HepG2 (cell line): ENCODE results near the gene KRT12. TPM values are rescaled to one million over a fixed set of nuclear protein-coding genes. Genes with fewer than 3 reads are reported as not detected.

Experiments
- ATAC-seq: fragments of 200-7000 bp; cut with Tn5 transposase; 3 replicates; pipeline ENCODE4 v1.9.1; 2020; ENCODE audit warnings: mild to moderate bottlenecking, moderate library complexity
- Bru-seq: library from RNA; stranded (reverse); fragments of 400-500 nt; gene quantifications from one replicate; lab custom pipeline; 2021; lab: Mats Ljungman, UMichigan
- BruChase-seq, 2 experiments: library from RNA; stranded (reverse); fragments of 400-500 nt; gene quantifications; one replicate each; lab custom pipeline; 2021; lab: Mats Ljungman, UMichigan
- BruUV-seq: library from RNA; stranded (reverse); fragments of 400-500 nt; replicated peaks from 2 replicates; lab custom pipeline; 2021; lab: Mats Ljungman, UMichigan
- CTCF ChIA-PET: fragments of 300-600 bp; formaldehyde crosslinking; extraction: SDS; loops from one replicate; lab custom pipeline; 2021; ENCODE audit warnings: low total read pairs, inconsistent platforms, low intra/inter-chr PET ratio; lab: Yijun Ruan, JAX
- POLR2A ChIA-PET: fragments of 350-600 bp; sonication (Branson Sonifier 250); formaldehyde crosslinking; loops from one replicate; lab custom pipeline; 2020; ENCODE audit warnings: antibody characterized with exemption, inconsistent platforms; lab: Yijun Ruan, JAX
- DNase-seq: peaks from one replicate; pipeline ENCODE4 v3.0.0-alpha.2; 2015; ENCODE audit warnings: low spot score
- FAIRE-seq: peaks from 3 replicates; lab custom pipeline; 2011; peaks lifted over from hg19 to GRCh38; lab: Jason Lieb, UNC
- H2AFZ ChIP-seq: one replicate; pipeline ENCODE4 v1.6.1; 2011; ENCODE audit warnings: low read length, inconsistent platforms
- H3K27ac ChIP-seq: fragments of 300-600 bp; 3 replicates; pipeline ENCODE4 v1.8.0; 2011; ENCODE audit warnings: mixed run types, mild to moderate bottlenecking, mixed read lengths, low read length, inconsistent platforms; ENCODE audit not compliant: insufficient read depth; ENCODE audit errors: extremely low read length
- H3K27me3 ChIP-seq, 2 experiments: fragments of 200-600 bp in 1 of 2; 2 replicates in 1 of 2; 3 replicates in 1 of 2; pipeline versions ENCODE4 v1.6.0 to v1.8.0; 2011; ENCODE audit warnings: low read length in 2 of 2, mild to moderate bottlenecking in 2 of 2, moderate library complexity in 2 of 2, inconsistent platforms in 1 of 2; ENCODE audit not compliant: insufficient read depth in 2 of 2, control insufficient read depth in 1 of 2
- H3K36me3 ChIP-seq, 2 experiments: fragments of 200-600 bp in 1 of 2; replicated peaks in 1 of 2; 2 replicates in 1 of 2; 3 replicates in 1 of 2; pipeline versions ENCODE4 v1.5.1 to v1.8.0; 2011; ENCODE audit warnings: low read length in 2 of 2, inconsistent platforms in 1 of 2; ENCODE audit not compliant: insufficient read depth in 2 of 2, control insufficient read depth in 1 of 2
- H3K4me1 ChIP-seq: 2 replicates; pipeline ENCODE4 v1.5.1; 2012; ENCODE audit warnings: low read length, inconsistent platforms; ENCODE audit not compliant: insufficient read depth
- H3K4me2 ChIP-seq: 2 replicates; pipeline ENCODE4 v1.6.0; 2011; ENCODE audit warnings: low read depth, low read length, inconsistent platforms
- H3K4me3 ChIP-seq, 3 experiments: fragments of 200-600 bp in 1 of 3; sonication (generic), shearing (Covaris generic) in 1 of 3; replicated peaks in 1 of 3; 2 replicates each; pipeline ENCODE4 v1.5.1; 2011 to 2016; ENCODE audit warnings: low read length in 3 of 3, inconsistent platforms in 2 of 3, low read depth in 2 of 3, mild to moderate bottlenecking in 2 of 3, control low read depth in 1 of 3, mixed read lengths in 1 of 3; ENCODE audit not compliant: insufficient read depth in 1 of 3
- H3K79me2 ChIP-seq: one replicate; pipeline ENCODE4 v1.6.1; 2011; ENCODE audit warnings: low read length, inconsistent platforms; ENCODE audit not compliant: insufficient read depth
- H3K9ac ChIP-seq: 2 replicates; pipeline ENCODE4 v1.6.0; 2011; ENCODE audit warnings: mild to moderate bottlenecking, low read depth, low read length, inconsistent platforms; ENCODE audit not compliant: insufficient read depth
- H3K9me3 ChIP-seq: 2 replicates; pipeline ENCODE4 v1.5.1; 2012; ENCODE audit warnings: mild to moderate bottlenecking, low read length
- H4K20me1 ChIP-seq: 2 replicates; pipeline ENCODE4 v1.6.0; 2011; ENCODE audit warnings: inconsistent platforms, mild to moderate bottlenecking, low read length, moderate library complexity; ENCODE audit not compliant: insufficient read depth
- ATF1 ChIP-seq: IDR thresholded peaks from 2 replicates; pipeline ENCODE4 v1.6.1; 2016; ENCODE audit warnings: mild to moderate bottlenecking, control low read depth
- ATF5 ChIP-seq: sonication (generic); formaldehyde crosslinking; IDR thresholded peaks from 2 replicates; pipeline ENCODE4 v1.4.0; 2020; ENCODE audit warnings: mild to moderate bottlenecking, low read depth, missing genetic modification reagents
- HNRNPL ChIP-seq: fragments of 200-400 bp; formaldehyde crosslinking; IDR thresholded peaks from 2 replicates; pipeline ENCODE4 v1.6.1; 2017; ENCODE audit warnings: mild to moderate bottlenecking, low read depth, low read length
- JUNB ChIP-seq: sonication (generic); formaldehyde crosslinking; IDR thresholded peaks from 2 replicates; pipeline ENCODE4 v1.8.0; 2022; ENCODE audit warnings: missing genetic modification reagents, mild to moderate bottlenecking, borderline replicate concordance
- MAFF ChIP-seq: IDR thresholded peaks from 2 replicates; pipeline ENCODE4 v1.6.1; 2011; ENCODE audit warnings: low read depth, low read length, improper control_type of control experiment
- NFYB ChIP-seq: sonication (generic); formaldehyde crosslinking; IDR thresholded peaks from 2 replicates; pipeline ENCODE4 v1.4.0; 2020; ENCODE audit warnings: missing genetic modification reagents
- RFXANK ChIP-seq: IDR thresholded peaks from 2 replicates; pipeline ENCODE4 v1.6.1; 2016
- RXRB ChIP-seq: IDR thresholded peaks from 2 replicates; pipeline ENCODE4 v1.6.1; 2016; ENCODE audit warnings: borderline replicate concordance, missing genetic modification reagents, missing compliant biosample characterization
- SOX13 ChIP-seq, 3 experiments: fragments of 450-650 bp in 1 of 3; sonication (generic) in 1 of 3; formaldehyde crosslinking in 1 of 3; IDR thresholded peaks in 2 of 3; conservative IDR thresholded peaks in 1 of 3; 2 replicates each; pipeline versions ENCODE4 v1.5.0 to v1.6.1; 2016 to 2020; ENCODE audit warnings: antibody characterized with exemption in 1 of 3, mild to moderate bottlenecking in 1 of 3, missing compliant biosample characterization in 1 of 3, missing genetic modification reagents in 1 of 3, moderate library complexity in 1 of 3
- ZBTB43 ChIP-seq: sonication (generic); formaldehyde crosslinking; conservative IDR thresholded peaks from 2 replicates; pipeline ENCODE4 v1.4.0; 2020; ENCODE audit warnings: missing genetic modification reagents
- ZNF232 ChIP-seq: sonication (generic); formaldehyde crosslinking; IDR thresholded peaks from 2 replicates; pipeline ENCODE4 v1.4.0; 2020; ENCODE audit warnings: missing genetic modification reagents, borderline replicate concordance
- ZNF431 ChIP-seq: sonication (generic); formaldehyde crosslinking; IDR thresholded peaks from 2 replicates; pipeline ENCODE4 v1.9.0; 2022; ENCODE audit warnings: missing genetic modification reagents, low read depth, mild to moderate bottlenecking, borderline replicate concordance
- ZNF619 ChIP-seq: sonication (generic); formaldehyde crosslinking; IDR thresholded peaks from 2 replicates; pipeline ENCODE4 v1.4.0; 2020; ENCODE audit warnings: mild to moderate bottlenecking, missing genetic modification reagents
- ZNF766 ChIP-seq: sonication (generic); formaldehyde crosslinking; IDR thresholded peaks from 2 replicates; pipeline ENCODE4 v1.5.0; 2020; ENCODE audit warnings: missing genetic modification reagents, borderline replicate concordance
- ZNF784 ChIP-seq: sonication (generic); formaldehyde crosslinking; IDR thresholded peaks from 2 replicates; pipeline ENCODE4 v1.5.1; 2020; ENCODE audit warnings: missing genetic modification reagents, mild to moderate bottlenecking, borderline replicate concordance
- ZSCAN25 ChIP-seq: sonication (generic); formaldehyde crosslinking; IDR thresholded peaks from 2 replicates; pipeline ENCODE4 v1.8.0; 2022; ENCODE audit warnings: mild to moderate bottlenecking, missing genetic modification reagents
- WGBS: methylation state at CpG from one replicate; pipeline ENCODE4 v1.1.6; 2017; ENCODE audit warnings: low lambda C conversion rate; 5-methylcytosine and 5-hydroxymethylcytosine counted together
- in situ Hi-C: cut with HindIII; loops from 2 replicates; pipeline ENCODE4 v1.10.0; 2017; ENCODE audit warnings: low pct_unique_long_range_greater_than_20kb; ENCODE audit not compliant: extremely low pct_ligation_motif_present
- intact Hi-C: fragments of 100-400 bp; cut with micrococcal nuclease; formaldehyde crosslinking; loops from one replicate; pipeline ENCODE4 v1.10.0; 2022; ENCODE audit not compliant: unreplicated experiment
- long read RNA-seq, 2 experiments: library from RNA in 1 of 2; library from polyadenylated mRNA in 1 of 2; stranded (forward) in 1 of 2; unstranded in 1 of 2; transcript quantifications; one replicate each; pipeline ENCODE4 v2.0.0, GENCODE V29; 2019 to 2022
- polyA minus RNA-seq, 3 experiments: library from RNA; depleted of rRNA, polyadenylated mRNA; stranded (reverse); fragments of >200 nt; gene quantifications; 2 replicates each; pipeline ENCODE4 v1.2.3, GENCODE V29; 2011; ENCODE audit warnings: low replicate concordance in 1 of 3
- polyA plus RNA-seq, 8 experiments: library from polyadenylated mRNA; depleted of rRNA in 3 of 8; stranded (reverse) in 7 of 8; unstranded in 1 of 8; fragments of >200 nt; fragmentation: Illumina TruSeq in 4 of 8; extraction: Trizol in 4 of 8; gene quantifications; 2 replicates each; pipeline versions ENCODE4 v1.2.1 to v1.2.3, GENCODE V29; 2011 to 2016; ENCODE audit warnings: low read depth in 4 of 8, missing spikeins in 1 of 8, mixed read lengths in 1 of 8; ENCODE audit not compliant: insufficient read depth in 1 of 8
- total RNA-seq, 5 experiments: library from RNA; depleted of rRNA; stranded (reverse); fragments of >200 nt; fragmentation: Illumina TruSeq; extraction: Trizol; gene quantifications; 2 replicates each; pipeline ENCODE4 v1.2.3, GENCODE V29; 2016; ENCODE audit warnings: low read depth in 1 of 5

KRT12 gene
- total RNA-seq (2016; rRNA removed; fragmentation: Illumina TruSeq; extraction: Trizol) = 0.07 TPM in 1 of 2 replicates, not detected in the other
- total RNA-seq (2016; cell fraction: cytosol; rRNA removed; fragmentation: Illumina TruSeq; extraction: Trizol; ENCODE audit: low read depth) = not detected in 2 replicates
- total RNA-seq (2016; cell fraction: insoluble cytoplasmic fraction; rRNA removed; fragmentation: Illumina TruSeq; extraction: Trizol) = not detected in 2 replicates
- total RNA-seq (2016; cell fraction: membrane; rRNA removed; fragmentation: Illumina TruSeq; extraction: Trizol) = not detected in 2 replicates
- not detected in 2 replicates for total RNA-seq (2016; cell fraction: nucleus; rRNA removed; fragmentation: Illumina TruSeq; extraction: Trizol)
- polyA plus RNA-seq (2011; rRNA removed) = 0.09 and 0.31 TPM in 2 replicates
- polyA plus RNA-seq (2011; cell fraction: cytosol; rRNA removed) = 0.27 and 0.54 TPM in 2 replicates
- polyA plus RNA-seq (2011; cell fraction: nucleus; rRNA removed) = not detected in 2 replicates
- 0.07 and 0.20 TPM in 2 replicates for polyA plus RNA-seq (2012)
- polyA plus RNA-seq (2016; cell fraction: cytosol; fragmentation: Illumina TruSeq; extraction: Trizol; ENCODE audit: low read depth) = not detected in 2 replicates
- polyA plus RNA-seq (2016; cell fraction: insoluble cytoplasmic fraction; fragmentation: Illumina TruSeq; extraction: Trizol; ENCODE audit: low read depth) = 0.23 TPM in 1 of 2 replicates, not detected in the other
- polyA plus RNA-seq (2016; cell fraction: membrane; fragmentation: Illumina TruSeq; extraction: Trizol; ENCODE audit: low read depth) = not detected in 2 replicates
- not detected in 2 replicates for polyA plus RNA-seq (2016; cell fraction: nucleus; fragmentation: Illumina TruSeq; extraction: Trizol; ENCODE audit: insufficient read depth, low read depth)
- not detected in 2 replicates for polyA minus RNA-seq (2011; rRNA and poly(A)+ RNA removed; ENCODE audit: low replicate concordance)
- polyA minus RNA-seq (2011; cell fraction: cytosol; rRNA and poly(A)+ RNA removed) = not detected in 2 replicates
- polyA minus RNA-seq (2011; cell fraction: nucleus; rRNA and poly(A)+ RNA removed) = not detected in 2 replicates
- Bru-seq, nascent RNA = not detected
- not detected for BruChase-seq, experiment 1, labeled RNA remaining after a 6-hour chase
- BruChase-seq, experiment 2, labeled RNA remaining after a 2-hour chase = percentile 11 among the genes with signal in this experiment
- long read RNA-seq, experiment 1 = 0 reads
- long read RNA-seq, experiment 2, partial matches to known transcripts = 1 of 1 reads
- long read RNA-seq, experiment 2, other reads (novel, unspliced or antisense) = 0 of 1 reads

- H3K27me3 ChIP-seq = peaks cover 0 to 7% of the 10 kb centered on the region in 2 experiments; a peak in 2 of 5 replicates
- CTCF ChIA-PET = no interaction called here
- in situ Hi-C loops = no loop called here
- no TSS peak for BruUV-seq
- POLR2A ChIA-PET = no interaction called here
- H3K4me1 ChIP-seq = no peaks in the 10 kb centered on the region
- no peaks in the 10 kb centered on the region for H4K20me1 ChIP-seq
- no peaks in the 10 kb centered on the region for H3K79me2 ChIP-seq
- H3K4me3 ChIP-seq = no peak within 1 kb of the TSS
- no peaks in the 10 kb centered on the region for H3K36me3 ChIP-seq
- FAIRE-seq (no peak), ATAC-seq (no peak), DNase-seq (no peak)
- H2AFZ ChIP-seq = no peak within 1 kb of the TSS
- intact Hi-C loops = no loop called here
- no peaks in the 10 kb centered on the region for H3K9me3 ChIP-seq
- H3K9ac ChIP-seq = no peak within 1 kb of the TSS
- H3K27ac ChIP-seq = no peak within 1 kb of the TSS
- 63% methylated on average over 8 of the region's 8 CpGs for WGBS
- no peak within 1 kb of the TSS for H3K4me2 ChIP-seq
- TF ChIP-seq ZNF766 (CRISPR knock-in tag) (no peak), RXRB (CRISPR knock-in tag) (no peak), ATF1 (CRISPR knock-in tag) (no peak), NFYB (CRISPR knock-in tag) (no peak), ZNF619 (CRISPR knock-in tag) (no peak), ZBTB43 (CRISPR knock-in tag) (no peak), ATF5 (CRISPR knock-in tag) (no peak), ZNF431 (CRISPR knock-in tag) (no peak), RFXANK (CRISPR knock-in tag) (no peak), SOX13 (IDR thresholded peaks at IDR 0.05) (no peak), SOX13 (CRISPR knock-in tag; conservative IDR thresholded peaks at IDR 0.05 in 1 of 2, IDR thresholded peaks at IDR 0.05 in 1 of 2) (no peak), MAFF (no peak), JUNB (no peak), ZNF784 (CRISPR knock-in tag) (no peak), ZSCAN25 (CRISPR knock-in tag) (no peak), ZNF232 (CRISPR knock-in tag) (no peak), HNRNPL (no peak)
These were observed at the start of gene KRT12 for GRCh38 chr17:40866838-40867237. TSS of gene KRT12 (minus strand) at chr17:40867223. CDS start at chr17:40867186, 37 bp downstream.
